Left renal cortex interstitium (tissue), 4 donors: ENCODE results near the gene CTBP2. TPM values are rescaled to one million over a fixed set of nuclear protein-coding genes. Genes with fewer than 3 reads are reported as not detected.

ENCODE experiments used
- DNase-seq, 4 donors: peaks; one replicate each; pipeline ENCODE4 v3.0.0-alpha.2; 2013; ENCODE audit warnings: low read depth in 4 of 4, low spot score in 2 of 4, missing footprints in 1 of 4
- polyA plus RNA-seq, 4 donors: library from polyadenylated mRNA; unstranded; fragments of 120-200 nt; gene quantifications; one replicate each; pipeline ENCODE4 v1.2.1, GENCODE V29; 2013; ENCODE audit not compliant: insufficient read length in 4 of 4

The CTBP2 gene
- polyA plus RNA-seq: 10 to 100 TPM; 86.7 to 94.0 (median 90.6) TPM

GRCh38 chr10:125159932-125160855, at the start of gene CTBP2:
Gene CTBP2, minus strand, starts transcription at chr10:125160563.
- no peak for DNase-seq

- no peak for DNase-seq
These were observed 49.4 kb upstream of the CTBP2 start for GRCh38 chr10:125209591-125210355.

- DNase-seq: no peak
These were observed 48.6 kb upstream of the CTBP2 start for GRCh38 chr10:125208854-125209565.

- DNase-seq: no peak
These were observed 46.3 kb upstream of the CTBP2 start for GRCh38 chr10:125206623-125207022.

- no peak for DNase-seq
These were observed 45.1 kb upstream of the CTBP2 start for GRCh38 chr10:125205431-125205830.

GRCh38 chr10:125204400-125204799, 44.0 kb upstream of the CTBP2 start:
- no peak for DNase-seq

GRCh38 chr10:125203186-125203800, 42.9 kb upstream of the CTBP2 start:
- no peak for DNase-seq

GRCh38 chr10:125201791-125202622, 41.6 kb upstream of the CTBP2 start:
- DNase-seq: no peak

GRCh38 chr10:125201108-125201524, 40.8 kb upstream of the CTBP2 start:
- DNase-seq: no peak

- DNase-seq: no peak
These were observed 40.0 kb upstream of the CTBP2 start for GRCh38 chr10:125200396-125200795.

- no peak for DNase-seq
These were observed 38.9 kb upstream of the CTBP2 start for GRCh38 chr10:125199270-125199669.

GRCh38 chr10:125194814-125195213, 34.5 kb upstream of the CTBP2 start:
- DNase-seq: no peak

- DNase-seq: no peak
These were observed 33.0 kb upstream of the CTBP2 start for GRCh38 chr10:125193306-125193877.

- DNase-seq: no peak
These were observed 32.3 kb upstream of the CTBP2 start for GRCh38 chr10:125192620-125193019.

GRCh38 chr10:125192005-125192404, 31.6 kb upstream of the CTBP2 start:
- DNase-seq: no peak

GRCh38 chr10:125190946-125191345, 30.6 kb upstream of the CTBP2 start:
- DNase-seq: no peak

GRCh38 chr10:125190414-125190813, 30.1 kb upstream of the CTBP2 start:
- DNase-seq: no peak

GRCh38 chr10:125189162-125189561, 28.8 kb upstream of the CTBP2 start:
- no peak for DNase-seq
